GM18498 (cell line): Measurements from ENCODE around the gene CREB5.
"Not testable (repeated sequence)": the region's sequence is repeated elsewhere in the genome, so short reads cannot be mapped to it uniquely, and the experiment has no call there.

Experiments
- ATAC-seq: cut with Tn5 transposase; IDR thresholded peaks from one replicate; pipeline ENCODE4 v1.9.1; 2021; ENCODE audit warnings: mild to moderate bottlenecking, moderate library complexity; ENCODE audit not compliant: unreplicated experiment

CREB5 gene

DNA sequence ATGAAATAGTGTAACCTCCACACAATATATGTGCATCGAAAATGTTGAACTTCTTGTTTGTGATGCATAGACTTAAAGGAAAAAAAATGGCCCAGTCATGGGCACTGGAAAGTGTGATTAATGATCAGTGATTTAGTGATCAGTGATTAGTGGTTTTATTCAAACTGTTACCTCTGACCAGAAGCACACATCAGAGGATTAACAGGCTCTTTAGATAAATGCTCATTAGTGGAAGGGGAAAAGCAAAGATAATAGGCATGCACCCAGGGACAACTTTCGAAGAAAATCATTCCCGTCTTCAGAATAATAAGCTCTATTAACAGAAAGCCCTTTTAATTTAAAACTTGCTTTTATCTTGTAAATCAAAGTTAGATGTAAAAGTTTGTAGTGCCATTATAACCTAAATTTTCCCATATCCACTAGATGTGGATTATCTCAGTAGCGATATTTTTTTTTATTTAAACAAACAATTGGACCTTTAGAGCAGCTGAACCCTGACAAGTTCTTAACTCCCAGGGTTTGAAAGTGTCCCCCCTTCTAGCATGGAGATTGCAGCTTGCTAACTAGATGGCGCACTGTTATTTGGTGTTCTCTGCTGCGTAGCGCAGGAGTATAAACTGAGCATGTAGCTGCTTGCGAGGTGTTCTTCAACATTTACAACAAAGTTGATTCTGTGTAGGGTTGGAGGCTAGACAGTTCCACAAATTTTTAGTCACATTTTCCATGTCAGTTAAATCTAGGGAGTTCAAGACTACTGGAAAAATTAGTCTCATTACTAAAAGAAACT lies at the start of gene CREB5:
TSS of gene CREB5 (plus strand) at position 643 of the 787 bp plus-strand sequence. CDS start 397 bp downstream, outside the sequence.
- ATAC-seq, result no peak

DNA sequence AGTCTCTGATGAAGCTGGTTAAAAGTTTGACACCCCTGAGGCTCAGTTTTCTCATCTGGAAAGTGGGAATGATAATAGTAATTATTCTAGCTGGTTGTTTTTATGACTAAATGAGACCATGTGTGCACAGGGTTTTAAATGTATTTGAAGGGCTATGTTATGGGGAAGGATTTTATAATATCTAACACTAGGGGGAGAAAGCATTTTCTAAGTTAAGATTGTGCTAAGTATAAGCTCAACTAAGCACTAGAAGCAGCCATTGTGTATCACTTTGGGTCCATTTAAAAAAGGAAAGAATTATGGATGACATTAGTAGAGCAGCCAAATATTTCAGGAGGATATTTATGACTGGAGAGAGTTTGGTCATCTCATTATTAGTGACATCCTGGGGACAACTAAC lies 49.5 kb upstream of the CREB5 start:
- ATAC-seq, result no peak

- no peak for ATAC-seq
Measured at GRCh38 chr7:28364082-28364481, 48.2 kb upstream of the CREB5 start.

- ATAC-seq, result no peak
Measured at GRCh38 chr7:28369523-28369922, 42.8 kb upstream of the CREB5 start.

DNA sequence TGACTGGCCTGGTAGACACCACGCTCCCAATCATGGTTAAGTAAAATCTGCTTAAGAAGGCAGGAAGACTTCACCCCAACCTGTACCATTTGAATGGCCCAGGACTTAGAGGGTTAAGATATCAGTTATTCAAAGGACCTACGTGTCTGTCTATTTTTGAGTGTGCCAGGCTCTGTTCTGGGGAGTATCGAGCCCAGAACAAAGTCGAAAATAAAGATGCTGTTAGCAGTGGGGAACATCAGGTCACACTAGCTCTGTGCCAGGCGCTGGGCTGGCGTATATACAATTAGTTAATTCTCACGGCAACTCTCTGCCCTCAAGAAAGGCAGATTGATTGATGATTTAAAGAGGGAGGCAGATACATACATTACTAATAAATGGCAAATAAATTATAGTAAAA lies 40.5 kb upstream of the CREB5 start:
- no peak for ATAC-seq

GRCh38 chr7:28373990-28374389 lies 38.3 kb upstream of the CREB5 start:
- ATAC-seq, result no peak

DNA sequence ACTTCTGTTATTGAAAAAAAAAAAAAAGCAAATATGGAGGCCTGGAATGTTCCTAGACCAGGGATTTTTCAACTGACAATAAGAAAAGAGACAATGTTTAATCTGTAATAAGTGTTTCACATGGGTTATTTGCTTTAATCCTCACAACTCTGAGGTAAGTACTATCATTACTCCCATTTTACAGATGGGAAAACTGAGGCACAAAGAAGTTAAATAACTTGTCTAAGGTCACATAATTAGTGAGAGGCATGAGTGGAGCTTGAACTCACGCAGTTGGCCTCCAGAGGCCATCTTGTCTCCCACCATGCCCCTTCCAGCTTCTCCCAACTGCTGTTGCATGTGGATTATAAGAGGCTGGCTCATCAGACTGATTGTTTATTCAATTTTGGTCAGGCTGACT lies 36.6 kb upstream of the CREB5 start:
- ATAC-seq, result no peak

DNA sequence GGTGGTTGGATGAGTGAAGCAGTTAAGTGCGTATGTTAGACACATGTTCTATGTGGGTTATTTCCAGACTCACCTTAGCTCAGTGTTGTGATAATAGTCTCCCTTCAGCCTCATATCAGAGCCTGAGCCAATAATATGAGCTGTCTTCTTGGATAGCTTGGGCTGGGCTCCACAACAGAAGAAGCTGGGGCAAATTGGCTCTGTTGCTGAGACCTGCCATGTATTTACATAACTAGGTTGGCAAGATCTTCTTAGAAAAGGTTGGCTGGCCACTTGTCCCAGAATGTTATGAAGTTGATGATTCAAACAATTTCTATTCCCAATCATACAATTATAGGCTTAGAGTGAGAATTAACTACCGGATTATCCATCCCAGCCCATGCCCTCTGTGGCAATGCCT lies 35.7 kb upstream of the CREB5 start:
- ATAC-seq, result no peak

DNA sequence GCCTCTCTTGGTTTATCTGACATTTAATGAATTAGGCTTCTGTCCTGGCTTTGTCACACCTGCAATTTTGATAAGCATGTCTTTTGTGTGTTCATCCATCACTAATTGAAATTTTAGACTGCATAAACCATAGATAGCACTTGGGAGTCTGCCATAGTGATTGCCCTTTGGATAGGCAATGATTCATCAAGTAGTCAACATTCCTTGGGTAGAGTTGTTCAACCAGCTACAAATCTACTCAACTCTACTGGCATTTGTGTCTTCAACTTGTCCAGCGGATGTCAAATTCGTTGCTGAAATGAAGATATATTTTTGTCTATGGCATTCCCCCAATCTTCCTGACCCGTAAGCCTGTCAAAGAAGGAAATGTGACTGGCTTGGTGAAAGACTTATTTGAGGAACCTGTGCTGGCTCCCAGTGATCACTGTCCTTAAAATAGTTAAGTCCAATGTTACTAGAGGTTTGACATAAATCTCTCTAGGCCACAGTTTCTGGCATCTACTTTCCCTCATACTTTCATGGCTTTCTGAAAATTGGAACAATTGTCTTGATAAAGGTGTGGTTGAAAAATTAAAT lies 33.7 kb upstream of the CREB5 start:
- no peak for ATAC-seq

- no peak for ATAC-seq
Measured at GRCh38 chr7:28381466-28381865, 30.9 kb upstream of the CREB5 start.

GRCh38 chr7:28382144-28382543 lies 30.2 kb upstream of the CREB5 start:
- ATAC-seq, result no peak

- no peak for ATAC-seq
Measured at GRCh38 chr7:28383975-28384374, 28.3 kb upstream of the CREB5 start.

DNA sequence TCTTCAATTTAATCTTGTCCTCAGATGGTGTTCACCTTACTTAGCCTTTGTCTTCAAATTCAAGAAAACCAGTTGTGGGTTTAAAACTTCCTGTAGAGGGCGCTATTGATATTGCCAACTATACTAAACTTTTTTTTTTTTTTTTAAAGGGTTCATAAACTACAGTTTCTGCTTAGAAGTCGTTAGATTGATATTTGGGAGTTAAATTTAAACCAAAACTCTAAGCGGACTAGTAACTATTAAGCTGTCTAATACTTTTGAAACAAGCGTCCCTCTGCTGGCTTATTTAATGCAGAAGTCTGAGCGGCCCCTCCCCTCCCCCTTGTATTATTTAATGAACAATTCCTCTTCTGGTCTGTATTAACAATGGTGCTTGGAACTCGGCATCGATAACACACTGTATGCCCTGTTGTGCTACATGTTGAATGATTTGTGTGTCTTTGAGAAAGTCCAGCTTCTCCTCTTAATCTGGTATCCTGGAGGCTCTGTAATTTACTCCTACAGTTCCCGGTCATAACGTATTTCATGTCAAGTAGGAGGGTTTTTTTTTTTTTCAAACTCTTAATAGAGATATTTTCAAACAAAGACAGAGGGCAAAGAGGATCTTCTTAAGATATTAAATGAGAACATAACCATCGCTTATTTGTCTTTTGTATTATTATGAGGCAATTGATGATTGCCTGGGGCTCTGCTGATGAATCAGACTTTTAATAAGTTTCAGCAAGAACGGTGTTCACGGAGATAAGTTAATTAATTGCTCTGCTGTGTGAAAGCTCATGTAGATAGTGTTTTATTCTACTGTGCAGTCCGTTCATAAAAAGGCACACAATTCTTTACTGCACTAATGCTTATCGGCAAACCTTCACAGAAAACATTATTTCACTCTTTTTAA lies 22.6 kb upstream of the CREB5 start:
- no peak for ATAC-seq

GRCh38 chr7:28390426-28390825 lies 21.9 kb upstream of the CREB5 start:
- no peak for ATAC-seq

- ATAC-seq, result no peak
Measured at GRCh38 chr7:28392289-28392688, 20.0 kb upstream of the CREB5 start.

DNA sequence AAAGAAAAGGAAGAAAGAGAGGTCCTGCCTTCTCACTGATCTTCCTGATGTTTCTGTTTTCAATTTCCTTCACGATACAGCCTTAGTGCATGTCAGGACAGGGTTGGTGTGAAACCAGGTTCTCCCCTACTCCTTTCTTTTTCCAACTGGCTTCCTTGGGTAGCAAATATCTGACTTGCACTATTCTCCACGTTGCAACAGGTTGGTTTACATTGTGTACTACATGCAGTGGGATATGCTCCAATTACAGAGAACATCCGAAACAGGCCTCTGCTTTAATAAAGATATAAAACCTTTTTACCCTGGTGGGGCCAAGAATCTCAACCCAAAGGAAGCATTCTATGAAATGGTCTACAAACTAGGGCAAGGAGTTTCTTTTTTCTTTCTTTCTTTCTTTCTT lies 16.9 kb upstream of the CREB5 start:
- ATAC-seq, result no peak

GRCh38 chr7:28395831-28396230 lies 16.5 kb upstream of the CREB5 start:
- ATAC-seq, result no peak

DNA sequence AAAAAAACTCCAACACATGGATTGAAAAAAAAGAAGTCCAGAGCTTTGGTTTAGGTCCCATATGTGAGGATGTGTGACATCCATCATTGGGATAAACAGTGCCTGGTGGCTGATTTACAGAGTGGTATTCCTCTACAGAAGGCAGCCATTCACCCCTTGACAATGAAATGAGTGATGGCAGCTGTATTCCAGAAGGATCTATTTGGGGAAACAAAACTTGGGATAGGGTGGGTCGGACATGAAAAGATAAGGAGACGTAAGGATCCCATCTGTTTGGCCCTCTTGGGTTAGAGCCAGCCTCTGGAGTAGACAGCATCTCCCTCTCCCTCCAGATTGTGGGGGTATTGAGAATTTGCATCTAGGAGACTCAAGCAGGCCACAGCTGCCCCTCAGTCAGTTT lies 15.2 kb upstream of the CREB5 start:
- ATAC-seq, result no peak

DNA sequence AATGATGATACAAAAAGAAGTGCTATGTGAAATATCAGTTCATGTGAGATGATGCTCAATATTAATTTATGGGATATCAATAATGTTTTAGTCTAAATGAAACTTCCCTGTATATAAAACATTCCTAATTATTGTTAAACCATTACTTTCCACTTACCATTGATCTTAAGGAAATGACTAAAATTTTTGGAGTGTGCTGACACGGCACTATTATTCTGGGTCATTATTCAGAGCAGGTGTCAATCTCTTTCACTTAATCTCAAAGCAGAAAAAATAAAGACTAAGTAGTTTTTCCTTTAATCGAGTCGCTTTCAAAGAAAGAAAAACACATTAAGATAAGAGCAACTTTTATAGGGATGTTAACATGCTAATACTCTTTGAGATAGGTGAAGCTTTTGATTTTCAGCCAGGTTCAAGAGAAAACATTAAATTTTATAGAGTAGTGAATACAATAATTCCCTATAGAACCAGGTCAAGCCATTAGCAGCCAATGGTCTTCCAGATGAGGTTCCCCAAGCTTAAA lies 11.4 kb upstream of the CREB5 start:
- no peak for ATAC-seq

- ATAC-seq, result not testable (repeated sequence)
Measured at GRCh38 chr7:28401567-28401966, 10.8 kb upstream of the CREB5 start.

DNA sequence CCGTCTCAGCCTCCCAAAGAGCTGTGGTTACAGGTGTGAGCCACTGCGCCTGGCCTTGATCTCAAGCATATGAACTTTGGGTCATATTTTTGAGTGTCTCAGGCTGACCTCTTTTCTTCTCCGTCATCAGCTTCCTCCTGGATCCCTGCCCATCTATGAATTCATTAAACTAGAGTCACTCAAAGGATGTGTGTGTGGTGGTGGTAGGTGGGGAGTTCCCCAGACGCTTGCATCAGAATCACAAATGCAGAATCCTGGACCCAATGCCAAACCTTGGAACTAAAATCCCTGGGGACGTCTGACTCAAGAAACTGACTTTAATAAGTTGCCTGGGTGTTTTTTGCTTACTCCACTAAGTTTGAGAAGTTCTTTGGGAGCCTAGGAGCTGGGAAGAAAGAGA lies 6.7 kb upstream of the CREB5 start:
- no peak for ATAC-seq
